AG04450 (cell line): ENCODE data around the gene CREG1. TPM values are rescaled to one million over a fixed set of nuclear protein-coding genes. Genes with fewer than 3 reads are reported as not detected.

Experiments
- CTCF ChIA-PET: fragments of 300-600, 350-600 bp; formaldehyde crosslinking; extraction: SDS; loops from one replicate; lab custom pipeline; 2022; ENCODE audit warnings: antibody characterized with exemption, inconsistent platforms; lab: Charles Lee
- POLR2A ChIA-PET: fragments of 350-600 bp; formaldehyde crosslinking; extraction: SDS; loops from one replicate; lab custom pipeline; 2021; ENCODE audit warnings: antibody characterized with exemption, inconsistent platforms; lab: Yijun Ruan, JAX
- DNase-seq: peaks from one replicate; pipeline ENCODE4 v3.0.0-alpha.2; 2011; ENCODE audit warnings: low read depth, low spot score
- H3K27ac ChIP-seq: one replicate; pipeline ENCODE4 v1.5.1; 2012; ENCODE audit warnings: low read depth, low read length, control low read depth
- H3K27me3 ChIP-seq: one replicate; pipeline ENCODE4 v1.6.0; 2012; ENCODE audit warnings: low read length; ENCODE audit not compliant: control insufficient read depth, insufficient read depth
- H3K4me3 ChIP-seq: 2 replicates; pipeline ENCODE4 v1.5.1; 2011; ENCODE audit warnings: mild to moderate bottlenecking, low read depth, low read length, control low read depth
- H3K9me3 ChIP-seq: 2 replicates; pipeline ENCODE4 v1.5.1; 2012; ENCODE audit warnings: low read length; ENCODE audit not compliant: control insufficient read depth, insufficient read depth
- CTCF ChIP-seq: IDR thresholded peaks from 2 replicates; pipeline ENCODE4 v1.5.1; 2011; ENCODE audit warnings: low read depth, low read length, control low read depth, inconsistent platforms
- polyA plus RNA-seq: library from polyadenylated mRNA; depleted of rRNA; stranded (reverse); fragments of >200 nt; gene quantifications from 2 replicates; pipeline ENCODE4 v1.2.3, GENCODE V29; 2011

CREG1 gene
- polyA plus RNA-seq, 1 experiment = 31.2 TPM

GRCh38 chr1:167501515-167502191, 51.9 kb downstream of the CREG1 start:
- Histone ChIP-seq H3K27me3 (peaks cover 21% of the 10 kb centered on the region), H3K27ac (no peak overlapping the region), H3K9me3 (no peaks in the 10 kb centered on the region), H3K4me3 (no peak overlapping the region)
- POLR2A ChIA-PET = no interaction called here
- CTCF ChIA-PET = no interaction called here
- DNase-seq = no peak
- TF ChIP-seq CTCF = no peak

- no peak overlapping the region for H3K4me3 ChIP-seq
- no peak for DNase-seq
- ChIA-PET CTCF (interaction anchor here (1.1 to 1.8 kb wide), 2 partner anchors 39 to 40 kb away, joined by 4 to 5 read pairs; no protein-coding TSS in a partner anchor), POLR2A (no interaction called here)
- H3K27me3 ChIP-seq = peaks cover 18% of the 10 kb centered on the region
- H3K27ac ChIP-seq = no peak overlapping the region
- no peaks in the 10 kb centered on the region for H3K9me3 ChIP-seq
- TF ChIP-seq CTCF = no peak
Observed at GRCh38 chr1:167500283-167500860, 53.2 kb downstream of the CREG1 start.

- ChIA-PET POLR2A (no interaction called here), CTCF (interaction anchor here (1.1 to 1.8 kb wide), 2 partner anchors 40 to 41 kb away, joined by 4 to 5 read pairs; no protein-coding TSS in a partner anchor)
- no peak for TF ChIP-seq CTCF
- no peak for DNase-seq
- Histone ChIP-seq H3K27me3 (peaks cover 18% of the 10 kb centered on the region), H3K27ac (no peak overlapping the region), H3K4me3 (no peak overlapping the region), H3K9me3 (no peaks in the 10 kb centered on the region)
Observed at GRCh38 chr1:167499664-167500101, 53.9 kb downstream of the CREG1 start.

- H3K27me3 ChIP-seq = peaks cover 18% of the 10 kb centered on the region
- no peak overlapping the region for H3K4me3 ChIP-seq
- H3K9me3 ChIP-seq = no peaks in the 10 kb centered on the region
- POLR2A ChIA-PET = no interaction called here
- CTCF ChIA-PET = interaction anchor here (1.1 kb wide), 1 partner anchor 42 kb away, joined by 4 read pairs; no protein-coding TSS in a partner anchor
- no peak for TF ChIP-seq CTCF
- H3K27ac ChIP-seq = no peak overlapping the region
- no peak for DNase-seq
Observed at GRCh38 chr1:167499106-167499505, 54.5 kb downstream of the CREG1 start.
